ENCODE results near the gene WNT2.

- TF ChIP-seq CTCF (IDR thresholded peaks at IDR 0.05) = no peak
- no peak for TF ChIP-seq POLR2A (IDR thresholded peaks at IDR 0.05)
Observed at GRCh38 chr7:117273325-117273724, 49.5 kb downstream of the WNT2 start.
